ENCODE measurements around the gene PPP1CA.

DNA sequence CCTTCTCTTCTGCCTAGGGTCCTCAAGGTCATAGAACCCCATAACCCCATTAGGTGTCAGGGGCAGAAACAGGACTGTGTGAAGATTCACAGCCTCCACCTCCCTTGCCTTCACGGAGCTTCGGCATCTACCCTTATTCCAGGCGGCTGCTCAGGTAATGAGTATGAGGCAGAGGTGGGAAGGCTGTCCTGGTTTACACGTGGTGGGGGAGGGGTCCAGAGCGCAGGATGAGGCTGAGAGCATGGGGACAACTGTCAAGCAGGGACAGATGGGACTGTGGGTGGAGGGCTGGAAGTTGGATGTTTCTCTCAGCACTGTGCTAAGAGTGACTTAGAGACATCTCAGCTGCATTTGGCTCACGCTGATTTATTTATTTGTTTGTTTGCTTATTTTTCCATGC, 14.1 kb downstream of the PPP1CA start:
- TF ChIP-seq POLR2AphosphoS5 (IDR thresholded peaks at IDR 0.05; ENCODE audit: low read depth, low read length) (no peak), TAF1 (IDR thresholded peaks at IDR 0.05; ENCODE audit: borderline replicate concordance, insufficient read depth, low read length) (no peak), SIN3A (IDR thresholded peaks at IDR 0.05; ENCODE audit: borderline replicate concordance, insufficient read depth, low read length) (no peak)
- TF ChIP-seq, protein P1, sequence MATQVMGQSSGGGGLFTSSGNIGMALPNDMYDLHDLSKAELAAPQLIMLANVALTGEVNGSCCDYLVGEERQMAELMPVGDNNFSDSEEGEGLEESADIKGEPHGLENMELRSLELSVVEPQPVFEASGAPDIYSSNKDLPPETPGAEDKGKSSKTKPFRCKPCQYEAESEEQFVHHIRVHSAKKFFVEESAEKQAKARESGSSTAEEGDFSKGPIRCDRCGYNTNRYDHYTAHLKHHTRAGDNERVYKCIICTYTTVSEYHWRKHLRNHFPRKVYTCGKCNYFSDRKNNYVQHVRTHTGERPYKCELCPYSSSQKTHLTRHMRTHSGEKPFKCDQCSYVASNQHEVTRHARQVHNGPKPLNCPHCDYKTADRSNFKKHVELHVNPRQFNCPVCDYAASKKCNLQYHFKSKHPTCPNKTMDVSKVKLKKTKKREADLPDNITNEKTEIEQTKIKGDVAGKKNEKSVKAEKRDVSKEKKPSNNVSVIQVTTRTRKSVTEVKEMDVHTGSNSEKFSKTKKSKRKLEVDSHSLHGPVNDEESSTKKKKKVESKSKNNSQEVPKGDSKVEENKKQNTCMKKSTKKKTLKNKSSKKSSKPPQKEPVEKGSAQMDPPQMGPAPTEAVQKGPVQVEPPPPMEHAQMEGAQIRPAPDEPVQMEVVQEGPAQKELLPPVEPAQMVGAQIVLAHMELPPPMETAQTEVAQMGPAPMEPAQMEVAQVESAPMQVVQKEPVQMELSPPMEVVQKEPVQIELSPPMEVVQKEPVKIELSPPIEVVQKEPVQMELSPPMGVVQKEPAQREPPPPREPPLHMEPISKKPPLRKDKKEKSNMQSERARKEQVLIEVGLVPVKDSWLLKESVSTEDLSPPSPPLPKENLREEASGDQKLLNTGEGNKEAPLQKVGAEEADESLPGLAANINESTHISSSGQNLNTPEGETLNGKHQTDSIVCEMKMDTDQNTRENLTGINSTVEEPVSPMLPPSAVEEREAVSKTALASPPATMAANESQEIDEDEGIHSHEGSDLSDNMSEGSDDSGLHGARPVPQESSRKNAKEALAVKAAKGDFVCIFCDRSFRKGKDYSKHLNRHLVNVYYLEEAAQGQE (IDR thresholded peaks at IDR 0.05; ENCODE audit: insufficient read depth in 1 of 2, low read depth in 2 of 2, low read length in 2 of 2): no peak

Measured in PFSK-1 (cell line).